ENCODE data around the gene USP25.

DNA sequence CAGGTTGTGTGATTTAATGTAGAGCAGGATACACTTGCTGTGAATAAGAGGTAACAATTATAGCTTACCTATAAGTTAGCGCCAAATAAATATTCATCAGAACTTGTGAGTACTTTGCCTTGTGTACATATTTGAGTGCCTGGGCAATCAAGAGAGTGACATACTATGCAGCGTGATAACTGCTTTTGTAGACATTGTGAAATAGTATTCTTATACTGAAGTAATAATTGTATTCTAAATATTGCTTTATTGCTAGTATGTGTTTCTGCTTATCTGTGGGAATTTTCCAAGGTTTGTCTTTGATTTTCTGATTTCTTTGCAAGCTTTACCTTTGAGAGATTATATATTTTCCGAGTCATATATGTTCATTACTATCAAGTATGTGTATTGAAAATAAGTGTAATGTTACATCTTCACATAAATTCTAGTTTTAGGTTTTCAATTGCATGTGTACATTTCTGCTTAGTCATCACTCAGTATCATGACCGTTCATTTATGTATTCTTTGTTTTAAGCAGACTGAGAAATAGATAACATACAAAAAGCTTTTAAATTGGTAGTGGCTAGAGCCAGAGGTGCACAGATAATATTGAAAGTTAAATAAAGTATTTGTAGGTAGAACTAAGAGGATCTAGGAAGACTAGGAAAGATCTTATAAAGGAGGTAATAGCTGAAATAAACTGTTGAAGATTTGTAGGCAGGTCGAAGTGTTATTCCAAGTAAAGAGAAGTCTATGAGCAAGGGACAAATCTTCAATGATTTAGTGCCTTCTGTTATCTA, 19.5 kb downstream of the USP25 start:
- TF ChIP-seq EZH2 (IDR thresholded peaks at IDR 0.05) (no peak), ZNF274 (IDR thresholded peaks at IDR 0.05; ENCODE audit: low read depth, low read length) (no peak), EZH2phosphoT487 (IDR thresholded peaks at IDR 0.05; ENCODE audit: borderline replicate concordance) (no peak), JUND (IDR thresholded peaks at IDR 0.05) (no peak), POLR2AphosphoS5 (IDR thresholded peaks at IDR 0.05; ENCODE audit: low read depth, low read length) (no peak), FOSL1 (IDR thresholded peaks at IDR 0.05; ENCODE audit: low read depth) (no peak)
- TF ChIP-seq, protein P1, sequence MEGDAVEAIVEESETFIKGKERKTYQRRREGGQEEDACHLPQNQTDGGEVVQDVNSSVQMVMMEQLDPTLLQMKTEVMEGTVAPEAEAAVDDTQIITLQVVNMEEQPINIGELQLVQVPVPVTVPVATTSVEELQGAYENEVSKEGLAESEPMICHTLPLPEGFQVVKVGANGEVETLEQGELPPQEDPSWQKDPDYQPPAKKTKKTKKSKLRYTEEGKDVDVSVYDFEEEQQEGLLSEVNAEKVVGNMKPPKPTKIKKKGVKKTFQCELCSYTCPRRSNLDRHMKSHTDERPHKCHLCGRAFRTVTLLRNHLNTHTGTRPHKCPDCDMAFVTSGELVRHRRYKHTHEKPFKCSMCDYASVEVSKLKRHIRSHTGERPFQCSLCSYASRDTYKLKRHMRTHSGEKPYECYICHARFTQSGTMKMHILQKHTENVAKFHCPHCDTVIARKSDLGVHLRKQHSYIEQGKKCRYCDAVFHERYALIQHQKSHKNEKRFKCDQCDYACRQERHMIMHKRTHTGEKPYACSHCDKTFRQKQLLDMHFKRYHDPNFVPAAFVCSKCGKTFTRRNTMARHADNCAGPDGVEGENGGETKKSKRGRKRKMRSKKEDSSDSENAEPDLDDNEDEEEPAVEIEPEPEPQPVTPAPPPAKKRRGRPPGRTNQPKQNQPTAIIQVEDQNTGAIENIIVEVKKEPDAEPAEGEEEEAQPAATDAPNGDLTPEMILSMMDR (IDR thresholded peaks at IDR 0.05 in 2 of 3, conservative IDR thresholded peaks at IDR 0.05 in 1 of 3; ENCODE audit: borderline replicate concordance in 1 of 3, insufficient read depth in 1 of 3, low read depth in 2 of 3, low read length in 2 of 3): no peak
- TF ChIP-seq, protein P2, sequence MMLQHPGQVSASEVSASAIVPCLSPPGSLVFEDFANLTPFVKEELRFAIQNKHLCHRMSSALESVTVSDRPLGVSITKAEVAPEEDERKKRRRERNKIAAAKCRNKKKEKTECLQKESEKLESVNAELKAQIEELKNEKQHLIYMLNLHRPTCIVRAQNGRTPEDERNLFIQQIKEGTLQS (IDR thresholded peaks at IDR 0.05): no peak
- TF ChIP-seq, protein P3, sequence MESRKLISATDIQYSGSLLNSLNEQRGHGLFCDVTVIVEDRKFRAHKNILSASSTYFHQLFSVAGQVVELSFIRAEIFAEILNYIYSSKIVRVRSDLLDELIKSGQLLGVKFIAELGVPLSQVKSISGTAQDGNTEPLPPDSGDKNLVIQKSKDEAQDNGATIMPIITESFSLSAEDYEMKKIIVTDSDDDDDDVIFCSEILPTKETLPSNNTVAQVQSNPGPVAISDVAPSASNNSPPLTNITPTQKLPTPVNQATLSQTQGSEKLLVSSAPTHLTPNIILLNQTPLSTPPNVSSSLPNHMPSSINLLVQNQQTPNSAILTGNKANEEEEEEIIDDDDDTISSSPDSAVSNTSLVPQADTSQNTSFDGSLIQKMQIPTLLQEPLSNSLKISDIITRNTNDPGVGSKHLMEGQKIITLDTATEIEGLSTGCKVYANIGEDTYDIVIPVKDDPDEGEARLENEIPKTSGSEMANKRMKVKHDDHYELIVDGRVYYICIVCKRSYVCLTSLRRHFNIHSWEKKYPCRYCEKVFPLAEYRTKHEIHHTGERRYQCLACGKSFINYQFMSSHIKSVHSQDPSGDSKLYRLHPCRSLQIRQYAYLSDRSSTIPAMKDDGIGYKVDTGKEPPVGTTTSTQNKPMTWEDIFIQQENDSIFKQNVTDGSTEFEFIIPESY (IDR thresholded peaks at IDR 0.05; ENCODE audit: extremely low read depth, insufficient replicate concordance, low read length): no peak
- TF ChIP-seq, protein P4, sequence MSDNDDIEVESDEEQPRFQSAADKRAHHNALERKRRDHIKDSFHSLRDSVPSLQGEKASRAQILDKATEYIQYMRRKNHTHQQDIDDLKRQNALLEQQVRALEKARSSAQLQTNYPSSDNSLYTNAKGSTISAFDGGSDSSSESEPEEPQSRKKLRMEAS (IDR thresholded peaks at IDR 0.05): no peak
